Mesenchymal stem cell (in vitro differentiated cells and primary cell): Measurements from ENCODE around the gene TBCC.

Experiments
- DNase-seq: peaks from one replicate; pipeline ENCODE4 v3.0.0-alpha.2; 2013
- H2AFZ ChIP-seq: one replicate; pipeline ENCODE4 v1.6.1; 2013; ENCODE audit warnings: low read depth, mild to moderate bottlenecking, control low read depth, inconsistent platforms, low read length, moderate library complexity
- H2AK5ac ChIP-seq: 2 replicates; pipeline ENCODE4 v1.6.1; 2013; ENCODE audit warnings: low read length, moderate library complexity, mild to moderate bottlenecking, inconsistent platforms; ENCODE audit not compliant: severe bottlenecking
- H2BK120ac ChIP-seq: one replicate; pipeline ENCODE4 v1.6.1; 2013; ENCODE audit warnings: low read depth, mild to moderate bottlenecking, inconsistent platforms, low read length, moderate library complexity
- H2BK12ac ChIP-seq, 2 experiments: one replicate each; pipeline ENCODE4 v1.6.1; 2013; ENCODE audit warnings: inconsistent platforms in 2 of 2, low read length in 2 of 2, mild to moderate bottlenecking in 2 of 2, moderate library complexity in 2 of 2, control low read depth in 1 of 2
- H2BK15ac ChIP-seq: one replicate; pipeline ENCODE4 v1.6.1; 2013; ENCODE audit warnings: mild to moderate bottlenecking, low read depth, inconsistent platforms; ENCODE audit not compliant: poor library complexity, severe bottlenecking
- H2BK5ac ChIP-seq: 2 replicates; pipeline ENCODE4 v1.6.1; 2013; ENCODE audit warnings: low read depth, mild to moderate bottlenecking, low read length, control low read depth, inconsistent platforms; ENCODE audit not compliant: poor library complexity, severe bottlenecking
- H3K14ac ChIP-seq, 2 experiments: one replicate each; pipeline ENCODE4 v1.6.1; 2013; ENCODE audit warnings: inconsistent platforms in 2 of 2, low read length in 2 of 2, control low read depth in 1 of 2, mild to moderate bottlenecking in 1 of 2, moderate library complexity in 1 of 2
- H3K18ac ChIP-seq, 2 experiments: one replicate each; pipeline ENCODE4 v1.6.1; 2013; ENCODE audit warnings: inconsistent platforms in 2 of 2, low read length in 2 of 2, control low read depth in 1 of 2, low read depth in 1 of 2, mild to moderate bottlenecking in 1 of 2
- H3K23ac ChIP-seq, 2 experiments: one replicate each; pipeline ENCODE4 v1.6.1; 2013; ENCODE audit warnings: inconsistent platforms in 2 of 2, low read length in 2 of 2, mild to moderate bottlenecking in 2 of 2, moderate library complexity in 2 of 2, control low read depth in 1 of 2
- H3K27ac ChIP-seq: 2 replicates; pipeline ENCODE4 v1.5.1; 2013; ENCODE audit warnings: mild to moderate bottlenecking, moderate library complexity, low read length, control low read depth, inconsistent platforms; ENCODE audit not compliant: poor library complexity, severe bottlenecking
- H3K27me3 ChIP-seq, 2 experiments: 2 replicates each; pipeline versions ENCODE4 v1.6.1 to v1.7.0; 2013; ENCODE audit warnings: low read length in 2 of 2, mild to moderate bottlenecking in 2 of 2, moderate library complexity in 2 of 2, control low read depth in 1 of 2, inconsistent platforms in 1 of 2; ENCODE audit not compliant: control insufficient read depth in 1 of 2, insufficient read depth in 1 of 2
- H3K36me3 ChIP-seq, 2 experiments: 2 replicates each; pipeline versions ENCODE4 v1.6.1 to v1.7.0; 2013; ENCODE audit warnings: low read length in 2 of 2, control low read depth in 1 of 2, inconsistent platforms in 1 of 2, low read depth in 1 of 2, mild to moderate bottlenecking in 1 of 2; ENCODE audit not compliant: insufficient read depth in 2 of 2, control insufficient read depth in 1 of 2
- H3K4ac ChIP-seq, 2 experiments: one replicate each; pipeline ENCODE4 v1.6.1; 2013; ENCODE audit warnings: inconsistent platforms in 2 of 2, low read length in 2 of 2, mild to moderate bottlenecking in 2 of 2, moderate library complexity in 2 of 2, control low read depth in 1 of 2, low read depth in 1 of 2
- H3K4me1 ChIP-seq: 2 replicates; pipeline ENCODE4 v1.6.1; 2013; ENCODE audit warnings: low read depth, low read length, control low read depth; ENCODE audit not compliant: control insufficient read depth, insufficient read depth
- H3K4me2 ChIP-seq: 2 replicates; pipeline ENCODE4 v1.6.1; 2013; ENCODE audit warnings: low read length, mild to moderate bottlenecking, inconsistent platforms; ENCODE audit not compliant: poor library complexity, severe bottlenecking
- H3K4me3 ChIP-seq, 2 experiments: 2 replicates each; pipeline versions ENCODE4 v1.5.1 to v1.7.0; 2013; ENCODE audit warnings: low read length in 2 of 2, mild to moderate bottlenecking in 2 of 2, control low read depth in 1 of 2, low read depth in 1 of 2; ENCODE audit not compliant: insufficient read depth in 1 of 2
- H3K79me1 ChIP-seq: replicated peaks from 2 replicates; pipeline ENCODE4 v1.6.1; 2013; ENCODE audit warnings: mild to moderate bottlenecking, control low read depth, low read length, inconsistent platforms; ENCODE audit not compliant: poor library complexity, severe bottlenecking
- H3K9ac ChIP-seq: 2 replicates; pipeline ENCODE4 v1.7.0; 2013; ENCODE audit warnings: mild to moderate bottlenecking, low read length, moderate library complexity
- H3K9me3 ChIP-seq: 2 replicates; pipeline ENCODE4 v1.7.0; 2013; ENCODE audit warnings: mild to moderate bottlenecking, low read length; ENCODE audit not compliant: control insufficient read depth
- H4K8ac ChIP-seq: one replicate; pipeline ENCODE4 v1.6.1; 2013; ENCODE audit warnings: inconsistent platforms, mild to moderate bottlenecking, low read length, moderate library complexity
- H4K91ac ChIP-seq: one replicate; pipeline ENCODE4 v1.6.1; 2013; ENCODE audit warnings: mild to moderate bottlenecking, low read length, inconsistent platforms
- WGBS: methylation state at CpG from one replicate; pipeline ENCODE4 v1.1.7; 2013; ENCODE audit warnings: mixed read lengths; 5-methylcytosine and 5-hydroxymethylcytosine counted together

Gene TBCC

GRCh38 chr6:42769836-42770235 lies 23.9 kb upstream of the TBCC start:
- DNase-seq, result no peak
- H2BK15ac ChIP-seq, result no peak overlapping the region
- no peak overlapping the region for H2BK120ac ChIP-seq
- no peak overlapping the region for H4K8ac ChIP-seq
- H3K4me1 ChIP-seq, result peaks cover 16% of the 10 kb centered on the region
- no peak overlapping the region for H3K4me2 ChIP-seq
- no peaks in the 10 kb centered on the region for H3K27me3 ChIP-seq
- H4K91ac ChIP-seq, result no peak overlapping the region
- H2BK5ac ChIP-seq, result no peak overlapping the region
- no peak overlapping the region for H3K4me3 ChIP-seq
- WGBS, result 94% methylated on average over 2 of the region's 2 CpGs
- no peak overlapping the region for H2BK12ac ChIP-seq
- no peak overlapping the region for H3K9ac ChIP-seq
- H2AFZ ChIP-seq, result no peak overlapping the region
- H3K14ac ChIP-seq, result no peak overlapping the region
- H3K18ac ChIP-seq, result no peak overlapping the region
- no peak overlapping the region for H3K4ac ChIP-seq
- no peaks in the 10 kb centered on the region for H3K9me3 ChIP-seq
- H3K79me1 ChIP-seq, result peaks cover 3% of the 10 kb centered on the region
- H3K23ac ChIP-seq, result no peak overlapping the region
- no peaks in the 10 kb centered on the region for H3K36me3 ChIP-seq
- H3K27ac ChIP-seq, result no peak overlapping the region
- H2AK5ac ChIP-seq, result no peak overlapping the region

- Histone ChIP-seq H3K9ac (no peak overlapping the region), H2BK5ac (no peak overlapping the region), H4K8ac (no peak overlapping the region), H4K91ac (no peak overlapping the region), H3K27ac (peak overlapping the region; percentile 30), H3K4ac (no peak overlapping the region), H3K4me1 (peaks cover 16% of the 10 kb centered on the region), H2AFZ (no peak overlapping the region), H3K18ac (no peak overlapping the region), H2BK12ac (no peak overlapping the region), H3K14ac (no peak overlapping the region), H2BK120ac (no peak overlapping the region), H3K4me3 (no peak overlapping the region), H3K27me3 (no peaks in the 10 kb centered on the region), H3K36me3 (no peaks in the 10 kb centered on the region), H3K9me3 (no peaks in the 10 kb centered on the region), H3K79me1 (peaks cover 3% of the 10 kb centered on the region), H2BK15ac (no peak overlapping the region), H2AK5ac (peak overlapping the region; percentile 36), H3K23ac (peak overlapping the region in 1 of 2 experiments; percentile 62), H3K4me2 (no peak overlapping the region)
- no peak for DNase-seq
- 87% methylated on average over 3 of the region's 4 CpGs for WGBS
Observed at GRCh38 chr6:42769051-42769450, 23.1 kb upstream of the TBCC start.

- no peak overlapping the region for H2BK15ac ChIP-seq
- no peak overlapping the region for H3K9ac ChIP-seq
- H2AK5ac ChIP-seq, result no peak overlapping the region
- 77% methylated on average over 3 of the region's 5 CpGs for WGBS
- H3K9me3 ChIP-seq, result no peaks in the 10 kb centered on the region
- peaks cover 5% of the 10 kb centered on the region for H3K79me1 ChIP-seq
- H3K14ac ChIP-seq, result no peak overlapping the region
- no peak overlapping the region for H2AFZ ChIP-seq
- H3K4me3 ChIP-seq, result no peak overlapping the region
- peaks cover 15% of the 10 kb centered on the region for H3K4me1 ChIP-seq
- no peaks in the 10 kb centered on the region for H3K36me3 ChIP-seq
- no peaks in the 10 kb centered on the region for H3K27me3 ChIP-seq
- peak; percentile 29 for DNase-seq
- no peak overlapping the region for H3K18ac ChIP-seq
- no peak overlapping the region for H2BK5ac ChIP-seq
- H3K27ac ChIP-seq, result peak overlapping the region; percentile 50
- H4K91ac ChIP-seq, result no peak overlapping the region
- no peak overlapping the region for H3K4me2 ChIP-seq
- H2BK12ac ChIP-seq, result no peak overlapping the region
- no peak overlapping the region for H3K4ac ChIP-seq
- no peak overlapping the region for H2BK120ac ChIP-seq
- no peak overlapping the region for H4K8ac ChIP-seq
- H3K23ac ChIP-seq, result no peak overlapping the region
Observed at GRCh38 chr6:42766163-42766670, 20.3 kb upstream of the TBCC start.

- Histone ChIP-seq H3K27me3 (no peaks in the 10 kb centered on the region), H3K18ac (no peak overlapping the region), H3K4me2 (no peak overlapping the region), H3K4me3 (no peak overlapping the region), H2AK5ac (no peak overlapping the region), H3K27ac (no peak overlapping the region), H3K9ac (no peak overlapping the region), H3K14ac (no peak overlapping the region), H2BK5ac (no peak overlapping the region), H3K9me3 (no peaks in the 10 kb centered on the region), H3K79me1 (peaks cover 5% of the 10 kb centered on the region), H2BK12ac (no peak overlapping the region), H3K4ac (no peak overlapping the region), H2BK120ac (no peak overlapping the region), H3K23ac (no peak overlapping the region), H2BK15ac (no peak overlapping the region), H2AFZ (no peak overlapping the region), H4K8ac (no peak overlapping the region), H3K36me3 (no peaks in the 10 kb centered on the region), H3K4me1 (peaks cover 8% of the 10 kb centered on the region), H4K91ac (no peak overlapping the region)
- WGBS, result 85% methylated on average over 9 of the region's 9 CpGs
- no peak for DNase-seq
Observed at GRCh38 chr6:42764911-42765648, 19.2 kb upstream of the TBCC start.
